Measurements from ENCODE around the gene PYDC2.
"Not testable (repeated sequence)": the region's sequence is repeated elsewhere in the genome, so short reads cannot be mapped to it uniquely, and the experiment has no call there.

The PYDC2 gene

GRCh38 chr3:191455257-191455952, 5.6 kb upstream of the PYDC2 start:
- Histone ChIP-seq H3K4me3 (no peak overlapping the region), H3K27ac (no peak overlapping the region)

GRCh38 chr3:191460360-191460759, 603 bp upstream of the PYDC2 start:
- H3K27ac ChIP-seq: no peak overlapping the region
- no peak overlapping the region for H3K4me3 ChIP-seq

- Histone ChIP-seq H3K27ac (no peak overlapping the region), H3K4me3 (no peak overlapping the region)
These were observed 9.1 kb downstream of the PYDC2 start for GRCh38 chr3:191470080-191470479.

GRCh38 chr3:191470545-191470944, 9.6 kb downstream of the PYDC2 start:
- H3K4me3 ChIP-seq: no peak overlapping the region
- no peak overlapping the region for H3K27ac ChIP-seq

GRCh38 chr3:191473661-191474198, 12.8 kb downstream of the PYDC2 start:
- H3K4me3 ChIP-seq: no peak overlapping the region
- H3K27ac ChIP-seq: no peak overlapping the region

- Histone ChIP-seq H3K4me3 (no peak overlapping the region), H3K27ac (no peak overlapping the region)
These were observed 15.3 kb downstream of the PYDC2 start for GRCh38 chr3:191476066-191476772.

GRCh38 chr3:191483994-191484393, 23.0 kb downstream of the PYDC2 start:
- not testable (repeated sequence) for H3K4me3 ChIP-seq, H3K27ac ChIP-seq

- Histone ChIP-seq H3K4me3 (no peak overlapping the region), H3K27ac (no peak overlapping the region)
These were observed 23.5 kb downstream of the PYDC2 start for GRCh38 chr3:191484461-191484860.

GRCh38 chr3:191492601-191493000, 31.6 kb downstream of the PYDC2 start:
- H3K27ac ChIP-seq: no peak overlapping the region
- no peak overlapping the region for H3K4me3 ChIP-seq

GRCh38 chr3:191493336-191493735, 32.4 kb downstream of the PYDC2 start:
- Histone ChIP-seq H3K4me3 (no peak overlapping the region), H3K27ac (no peak overlapping the region)

GRCh38 chr3:191499307-191500080, 38.5 kb downstream of the PYDC2 start:
- H3K27ac ChIP-seq: no peak overlapping the region
- H3K4me3 ChIP-seq: peak overlapping the region in 1 of 7 experiments; percentile 3

GRCh38 chr3:191500892-191501291, 39.9 kb downstream of the PYDC2 start:
- no peak overlapping the region for H3K4me3 ChIP-seq
- no peak overlapping the region for H3K27ac ChIP-seq

GRCh38 chr3:191502583-191502982, 41.6 kb downstream of the PYDC2 start:
- Histone ChIP-seq H3K4me3 (no peak overlapping the region), H3K27ac (no peak overlapping the region)

- Histone ChIP-seq H3K4me3 (no peak overlapping the region), H3K27ac (no peak overlapping the region)
These were observed 48.1 kb downstream of the PYDC2 start for GRCh38 chr3:191509078-191509477.

Measured in skin epidermis (tissue), 12 donors.